ENCODE data around the gene EXOC2.

EXOC2 gene

DNA sequence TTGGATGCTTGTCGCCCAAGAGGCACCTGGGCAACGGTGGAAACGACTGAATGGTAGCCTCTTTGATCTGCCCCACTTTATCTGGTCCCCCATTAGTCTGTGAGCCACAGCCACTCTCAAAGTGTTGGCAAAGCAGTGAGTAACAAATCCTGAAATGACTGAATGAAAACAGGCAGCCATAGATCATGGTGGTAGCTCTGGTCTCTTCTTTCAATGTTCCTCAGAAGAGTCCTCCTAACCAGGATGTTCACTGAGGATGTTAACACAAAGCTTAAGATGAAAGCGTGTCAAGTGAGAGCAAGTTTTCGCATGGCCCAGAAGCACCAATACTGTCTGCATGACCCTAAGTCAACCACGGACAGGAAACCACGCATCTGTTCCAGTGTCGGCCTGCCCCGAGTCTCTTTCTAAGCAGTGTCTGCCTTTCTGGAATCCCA lies 194.1 kb downstream of the EXOC2 start:
- no peak for DNase-seq (ENCODE audit: low read depth, low spot score)
- no peak overlapping the region for H3K27ac ChIP-seq
- H3K4me3 ChIP-seq = no peak overlapping the region
- no peak for TF ChIP-seq FOXP2 (optimal IDR thresholded peaks at IDR 0.05; ENCODE audit: control extremely low read depth, extremely low read length, insufficient read depth)
- no peak overlapping the region for H3K9ac ChIP-seq (ENCODE audit: insufficient read length)
- H3K36me3 ChIP-seq (ENCODE audit: insufficient read depth, low read length) = no peaks in the 10 kb centered on the region
- no peaks in the 10 kb centered on the region for H3K9me3 ChIP-seq (ENCODE audit: low read depth, low read length)

DNA sequence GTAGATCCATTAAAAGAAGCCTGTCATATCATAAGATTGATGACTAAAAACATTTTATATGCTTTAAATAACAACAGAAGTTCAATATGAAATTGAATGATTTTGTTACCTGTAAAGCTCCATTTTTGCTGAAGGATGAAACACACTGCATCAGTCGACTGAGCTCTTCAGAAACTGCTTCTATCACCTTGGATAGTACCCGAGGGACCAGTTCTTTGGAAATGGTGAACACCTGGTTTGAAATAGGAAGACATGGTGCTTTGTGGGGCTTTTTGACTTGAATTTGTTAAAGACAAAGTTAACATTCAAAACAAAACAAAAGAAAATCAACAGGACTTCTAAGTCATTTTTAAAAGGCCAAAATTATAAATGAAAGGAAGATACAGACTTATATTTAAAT lies 195.7 kb downstream of the EXOC2 start:
- no peak for TF ChIP-seq EZH2 (IDR thresholded peaks at IDR 0.05)
- no peak for TF ChIP-seq FOXP2 (optimal IDR thresholded peaks at IDR 0.05; ENCODE audit: control extremely low read depth, extremely low read length, insufficient read depth)
- TF ChIP-seq POLR2AphosphoS5 (IDR thresholded peaks at IDR 0.05; ENCODE audit: borderline replicate concordance, low read depth, low read length) = no peak
- DNase-seq (ENCODE audit: low read depth, low spot score) = no peak
- Histone ChIP-seq H3K9me3 (ENCODE audit: low read depth, low read length) (no peaks in the 10 kb centered on the region), H3K4me3 (no peak overlapping the region), H3K9ac (ENCODE audit: insufficient read length) (no peak overlapping the region), H3K36me3 (ENCODE audit: insufficient read depth, low read length) (no peaks in the 10 kb centered on the region), H3K27ac (no peak overlapping the region)

DNA sequence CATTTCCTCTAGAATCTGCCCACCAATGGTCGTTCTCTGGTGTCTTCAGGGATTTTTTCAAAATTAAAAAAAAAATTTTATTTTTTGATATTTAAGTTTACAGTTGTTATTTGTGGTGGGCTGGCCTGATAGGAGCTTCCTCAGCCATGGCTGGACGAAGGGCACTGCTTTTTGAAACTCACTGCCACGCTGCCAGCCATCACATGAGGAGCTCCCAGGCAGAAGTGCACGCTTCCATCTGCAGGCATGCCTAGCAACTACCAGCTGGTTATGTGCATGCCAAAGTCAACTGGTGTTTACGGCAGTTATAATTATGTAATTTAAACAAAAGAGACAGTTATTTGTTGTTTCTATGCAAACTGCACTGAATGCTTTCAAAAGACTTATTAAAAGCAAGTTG lies 196.3 kb downstream of the EXOC2 start:
- no peaks in the 10 kb centered on the region for H3K9me3 ChIP-seq (ENCODE audit: low read depth, low read length)
- no peak overlapping the region for H3K27ac ChIP-seq
- TF ChIP-seq EZH2 (IDR thresholded peaks at IDR 0.05) (no peak), FOXP2 (optimal IDR thresholded peaks at IDR 0.05; ENCODE audit: control extremely low read depth, extremely low read length, insufficient read depth) (no peak), POLR2AphosphoS5 (IDR thresholded peaks at IDR 0.05; ENCODE audit: borderline replicate concordance, low read depth, low read length) (no peak)
- H3K4me3 ChIP-seq = no peak overlapping the region
- H3K9ac ChIP-seq (ENCODE audit: insufficient read length) = no peak overlapping the region
- no peak for DNase-seq (ENCODE audit: low read depth, low spot score)
- no peaks in the 10 kb centered on the region for H3K36me3 ChIP-seq (ENCODE audit: insufficient read depth, low read length)

DNA sequence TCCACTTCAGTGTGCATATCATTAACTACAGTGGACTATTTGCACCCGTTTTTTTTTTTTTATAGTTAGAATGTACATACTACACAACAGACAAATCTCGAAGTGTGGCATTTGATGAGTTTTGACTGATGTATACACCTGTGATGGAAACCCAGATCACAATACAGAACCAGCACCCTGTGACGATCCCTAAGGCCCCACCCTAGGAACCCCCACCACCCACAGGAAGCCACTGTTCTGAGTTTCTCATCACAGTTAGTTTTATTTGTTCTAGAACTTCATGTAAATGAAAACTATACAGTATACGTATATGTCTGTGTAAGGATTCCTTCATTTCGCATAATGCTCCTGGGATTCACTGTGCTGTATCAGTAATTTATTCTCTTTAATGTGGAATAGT lies 198.5 kb downstream of the EXOC2 start:
- Histone ChIP-seq H3K27ac (no peak overlapping the region), H3K4me3 (no peak overlapping the region), H3K9me3 (ENCODE audit: low read depth, low read length) (no peaks in the 10 kb centered on the region), H3K36me3 (ENCODE audit: insufficient read depth, low read length) (no peaks in the 10 kb centered on the region), H3K9ac (ENCODE audit: insufficient read length) (no peak overlapping the region)
- no peak for DNase-seq (ENCODE audit: low read depth, low spot score)
- TF ChIP-seq EZH2 (IDR thresholded peaks at IDR 0.05) = no peak
- no peak for TF ChIP-seq FOXP2 (optimal IDR thresholded peaks at IDR 0.05; ENCODE audit: control extremely low read depth, extremely low read length, insufficient read depth)
- TF ChIP-seq POLR2AphosphoS5 (IDR thresholded peaks at IDR 0.05; ENCODE audit: borderline replicate concordance, low read depth, low read length) = no peak

DNA sequence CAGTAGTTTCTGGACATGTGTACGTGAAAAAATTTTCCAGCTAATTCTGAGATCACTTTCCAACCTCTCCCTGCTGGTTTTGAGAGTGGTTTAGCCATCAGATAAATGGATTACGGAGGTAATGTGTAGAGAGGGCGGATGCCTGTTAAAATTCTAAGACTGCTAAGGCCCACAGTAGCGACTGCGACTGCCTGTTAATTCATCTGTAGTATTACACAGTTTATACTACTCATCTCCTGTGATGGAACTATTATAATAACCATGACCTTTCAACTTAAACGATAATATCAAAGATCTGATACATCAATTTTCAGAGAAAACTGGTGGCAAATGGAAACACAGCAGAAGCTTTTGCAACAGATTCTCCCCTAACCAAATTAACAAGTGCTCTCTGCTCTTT lies 199.1 kb downstream of the EXOC2 start:
- no peak overlapping the region for H3K27ac ChIP-seq
- no peak for DNase-seq (ENCODE audit: low read depth, low spot score)
- no peaks in the 10 kb centered on the region for H3K36me3 ChIP-seq (ENCODE audit: insufficient read depth, low read length)
- TF ChIP-seq EZH2 (IDR thresholded peaks at IDR 0.05) (no peak), POLR2AphosphoS5 (IDR thresholded peaks at IDR 0.05; ENCODE audit: borderline replicate concordance, low read depth, low read length) (no peak), FOXP2 (optimal IDR thresholded peaks at IDR 0.05; ENCODE audit: control extremely low read depth, extremely low read length, insufficient read depth) (no peak)
- H3K9ac ChIP-seq (ENCODE audit: insufficient read length) = no peak overlapping the region
- H3K4me3 ChIP-seq = no peak overlapping the region
- H3K9me3 ChIP-seq (ENCODE audit: low read depth, low read length) = no peaks in the 10 kb centered on the region

DNA sequence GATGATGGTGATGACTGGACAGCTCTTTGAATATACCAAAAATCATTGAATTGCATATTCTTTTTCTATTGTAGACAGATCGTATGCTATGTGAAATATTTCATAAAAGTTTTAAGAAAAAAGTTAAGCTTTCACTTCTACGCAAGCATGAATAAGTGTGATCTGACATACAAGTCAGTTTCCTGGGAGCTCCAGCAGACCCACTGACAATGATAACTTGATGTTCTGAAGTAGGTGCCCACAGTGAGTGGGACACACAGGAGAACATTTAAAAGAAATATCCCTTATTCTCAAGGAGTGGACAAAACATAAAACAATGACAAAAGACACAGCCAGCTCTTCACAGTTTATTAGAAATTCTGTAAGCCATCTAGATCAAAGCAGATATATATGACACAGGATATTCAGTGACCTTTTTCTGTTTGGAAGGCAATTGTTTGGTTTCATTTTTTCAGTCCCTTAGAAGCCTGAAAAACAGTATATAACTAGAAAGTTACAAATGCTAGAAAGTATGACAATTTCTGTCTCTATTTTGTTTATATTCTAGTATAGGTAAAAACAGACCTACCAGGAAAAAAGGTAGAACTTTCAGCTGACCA lies 200.0 kb downstream of the EXOC2 start:
- Histone ChIP-seq H3K9me3 (ENCODE audit: low read depth, low read length) (no peaks in the 10 kb centered on the region), H3K27ac (no peak overlapping the region), H3K4me3 (no peak overlapping the region), H3K36me3 (ENCODE audit: insufficient read depth, low read length) (no peaks in the 10 kb centered on the region), H3K9ac (ENCODE audit: insufficient read length) (no peak overlapping the region)
- no peak for DNase-seq (ENCODE audit: low read depth, low spot score)
- no peak for TF ChIP-seq EZH2 (IDR thresholded peaks at IDR 0.05)
- TF ChIP-seq FOXP2 (optimal IDR thresholded peaks at IDR 0.05; ENCODE audit: control extremely low read depth, extremely low read length, insufficient read depth) = no peak
- no peak for TF ChIP-seq POLR2AphosphoS5 (IDR thresholded peaks at IDR 0.05; ENCODE audit: borderline replicate concordance, low read depth, low read length)

DNA sequence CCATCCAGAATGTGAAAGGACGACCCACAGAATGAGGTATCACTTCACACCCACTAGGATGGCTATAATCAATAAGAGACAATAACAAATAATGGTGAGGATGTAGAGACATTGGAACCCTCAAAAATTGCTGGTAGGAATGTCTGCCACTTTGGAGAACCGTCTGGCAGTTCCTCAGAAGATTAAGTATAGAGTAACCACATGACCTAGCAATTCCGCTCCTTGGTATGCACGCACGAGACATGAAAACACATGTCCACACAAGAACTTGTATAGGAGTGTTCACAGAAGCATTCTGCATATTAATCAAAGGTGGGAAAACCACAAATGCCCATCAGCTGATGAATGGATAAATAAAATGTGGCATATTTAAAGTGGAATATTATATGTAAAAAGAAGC lies 200.8 kb downstream of the EXOC2 start:
- Histone ChIP-seq H3K4me3 (no peak overlapping the region), H3K36me3 (ENCODE audit: insufficient read depth, low read length) (no peaks in the 10 kb centered on the region)
- no peak for DNase-seq (ENCODE audit: low read depth, low spot score)

DNA sequence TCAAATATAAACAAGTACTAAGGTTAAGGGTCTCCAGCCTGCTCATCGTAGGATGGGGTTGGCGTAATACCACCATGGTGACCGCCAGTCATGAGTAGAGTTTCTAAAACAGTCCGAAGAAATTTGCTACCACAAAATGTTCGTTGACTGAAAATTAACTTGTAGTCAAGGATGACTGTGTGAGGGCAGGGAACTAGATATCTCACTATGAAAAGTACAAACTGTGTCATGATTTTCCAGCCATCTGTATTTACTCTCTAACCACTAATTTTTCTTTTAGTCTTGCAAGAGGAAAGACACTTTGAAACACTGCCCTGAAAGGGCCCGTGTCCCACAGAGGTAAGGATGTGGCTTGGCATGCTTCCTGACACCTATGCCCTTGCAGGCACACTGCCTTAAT lies 201.7 kb downstream of the EXOC2 start:
- H3K27ac ChIP-seq = no peak overlapping the region
- no peaks in the 10 kb centered on the region for H3K9me3 ChIP-seq (ENCODE audit: low read depth, low read length)
- no peak overlapping the region for H3K9ac ChIP-seq (ENCODE audit: insufficient read length)
- no peak overlapping the region for H3K4me3 ChIP-seq
- TF ChIP-seq EZH2 (IDR thresholded peaks at IDR 0.05) (no peak), FOXP2 (optimal IDR thresholded peaks at IDR 0.05; ENCODE audit: control extremely low read depth, extremely low read length, insufficient read depth) (no peak), POLR2AphosphoS5 (IDR thresholded peaks at IDR 0.05; ENCODE audit: borderline replicate concordance, low read depth, low read length) (no peak)
- DNase-seq (ENCODE audit: low read depth, low spot score) = no peak
- no peaks in the 10 kb centered on the region for H3K36me3 ChIP-seq (ENCODE audit: insufficient read depth, low read length)

More for the DNA sequence above, 200.8 kb downstream of the EXOC2 start:
- Histone ChIP-seq H3K9me3 (ENCODE audit: low read depth, low read length) (no peaks in the 10 kb centered on the region), H3K27ac (no peak overlapping the region), H3K9ac (ENCODE audit: insufficient read length) (no peak overlapping the region)
- no peak for TF ChIP-seq POLR2AphosphoS5 (IDR thresholded peaks at IDR 0.05; ENCODE audit: borderline replicate concordance, low read depth, low read length)
- no peak for TF ChIP-seq EZH2 (IDR thresholded peaks at IDR 0.05)
- no peak for TF ChIP-seq FOXP2 (optimal IDR thresholded peaks at IDR 0.05; ENCODE audit: control extremely low read depth, extremely low read length, insufficient read depth)

Data from SK-N-MC (cell line).